GM18873 (cell line): ENCODE results near the gene MYO7A.

Experiments
- ATAC-seq: cut with Tn5 transposase; IDR thresholded peaks from one replicate; pipeline ENCODE4 v1.9.1; 2021; ENCODE audit warnings: mild to moderate bottlenecking, moderate library complexity, moderate number of reproducible peaks; ENCODE audit not compliant: unreplicated experiment, low FRiP score

The MYO7A gene

GRCh38 chr11:77208535-77208934 is 80.5 kb downstream of the MYO7A start:
- ATAC-seq, result no peak

GRCh38 chr11:77209663-77210062 is 81.6 kb downstream of the MYO7A start:
- ATAC-seq, result no peak

GRCh38 chr11:77211040-77211451 is 83.0 kb downstream of the MYO7A start:
- ATAC-seq, result no peak

- no peak for ATAC-seq
These were observed 83.7 kb downstream of the MYO7A start for GRCh38 chr11:77211594-77212251.

GRCh38 chr11:77212314-77213007 is 84.4 kb downstream of the MYO7A start:
- no peak for ATAC-seq

- ATAC-seq, result no peak
These were observed 85.1 kb downstream of the MYO7A start for GRCh38 chr11:77213029-77213579.

GRCh38 chr11:77213589-77214428 is 85.8 kb downstream of the MYO7A start:
- no peak for ATAC-seq

GRCh38 chr11:77214557-77214956 is 86.5 kb downstream of the MYO7A start:
- no peak for ATAC-seq

GRCh38 chr11:77215106-77215505 is 87.1 kb downstream of the MYO7A start:
- no peak for ATAC-seq

GRCh38 chr11:77217156-77217555 is 89.1 kb downstream of the MYO7A start:
- no peak for ATAC-seq

- ATAC-seq, result no peak
These were observed 95.8 kb downstream of the MYO7A start for GRCh38 chr11:77223797-77224196.

GRCh38 chr11:77230878-77231605 is 103.0 kb downstream of the MYO7A start:
- ATAC-seq, result no peak

GRCh38 chr11:77231800-77232199 is 103.8 kb downstream of the MYO7A start:
- no peak for ATAC-seq

GRCh38 chr11:77232242-77232641 is 104.2 kb downstream of the MYO7A start:
- no peak for ATAC-seq

GRCh38 chr11:77233011-77233410 is 105.0 kb downstream of the MYO7A start:
- no peak for ATAC-seq

- no peak for ATAC-seq
These were observed 108.9 kb downstream of the MYO7A start for GRCh38 chr11:77236901-77237300.

- ATAC-seq, result no peak
These were observed 116.4 kb downstream of the MYO7A start for GRCh38 chr11:77244277-77245027.

- ATAC-seq, result no peak
These were observed 121.4 kb downstream of the MYO7A start for GRCh38 chr11:77249427-77249826.

GRCh38 chr11:77250881-77251640 is 123.0 kb downstream of the MYO7A start:
- ATAC-seq, result no peak
